Frontal cortex (tissue), 4 donors: ENCODE results near the gene PEAK1. TPM values are rescaled to one million over a fixed set of nuclear protein-coding genes. Genes with fewer than 3 reads are reported as not detected.
"Not testable (repeated sequence)": the region's sequence is repeated elsewhere in the genome, so short reads cannot be mapped to it uniquely, and the experiment has no call there.

Experiments used
- DNase-seq, 2 donors: peaks; one replicate each; pipeline ENCODE4 v3.0.0; 2012; ENCODE audit warnings: low spot score in 2 of 2
- FAIRE-seq: peaks from 2 replicates; lab custom pipeline; 2012; peaks lifted over from hg19 to GRCh38; lab: Jason Lieb, UNC
- total RNA-seq: library from RNA; depleted of rRNA; stranded (reverse); fragments of >200 nt; gene quantifications from one replicate; pipeline ENCODE4 v1.2.3, GENCODE V29; 2014
- donor health status: control.
- donor health status: control.
- donor health status: control.

Gene PEAK1
- total RNA-seq, 1 donor from 2014 or later: 15.9 TPM

- FAIRE-seq (no peak), DNase-seq (no peak)
Measured at GRCh38 chr15:77425104-77425503, 5.2 kb upstream of the PEAK1 start.

- FAIRE-seq (no peak), DNase-seq (no peak)
Measured at GRCh38 chr15:77421370-77421700, 1.4 kb upstream of the PEAK1 start.

GRCh38 chr15:77420610-77421369 lies 886 bp upstream of the PEAK1 start, which contains the start of gene HMG20A:
Gene HMG20A, plus strand, starts transcription at chr15:77420888. Its CDS starts 37,520 bp downstream, at chr15:77458408.
- DNase-seq (peak; percentile 36 to 43), FAIRE-seq (no peak)

DNA sequence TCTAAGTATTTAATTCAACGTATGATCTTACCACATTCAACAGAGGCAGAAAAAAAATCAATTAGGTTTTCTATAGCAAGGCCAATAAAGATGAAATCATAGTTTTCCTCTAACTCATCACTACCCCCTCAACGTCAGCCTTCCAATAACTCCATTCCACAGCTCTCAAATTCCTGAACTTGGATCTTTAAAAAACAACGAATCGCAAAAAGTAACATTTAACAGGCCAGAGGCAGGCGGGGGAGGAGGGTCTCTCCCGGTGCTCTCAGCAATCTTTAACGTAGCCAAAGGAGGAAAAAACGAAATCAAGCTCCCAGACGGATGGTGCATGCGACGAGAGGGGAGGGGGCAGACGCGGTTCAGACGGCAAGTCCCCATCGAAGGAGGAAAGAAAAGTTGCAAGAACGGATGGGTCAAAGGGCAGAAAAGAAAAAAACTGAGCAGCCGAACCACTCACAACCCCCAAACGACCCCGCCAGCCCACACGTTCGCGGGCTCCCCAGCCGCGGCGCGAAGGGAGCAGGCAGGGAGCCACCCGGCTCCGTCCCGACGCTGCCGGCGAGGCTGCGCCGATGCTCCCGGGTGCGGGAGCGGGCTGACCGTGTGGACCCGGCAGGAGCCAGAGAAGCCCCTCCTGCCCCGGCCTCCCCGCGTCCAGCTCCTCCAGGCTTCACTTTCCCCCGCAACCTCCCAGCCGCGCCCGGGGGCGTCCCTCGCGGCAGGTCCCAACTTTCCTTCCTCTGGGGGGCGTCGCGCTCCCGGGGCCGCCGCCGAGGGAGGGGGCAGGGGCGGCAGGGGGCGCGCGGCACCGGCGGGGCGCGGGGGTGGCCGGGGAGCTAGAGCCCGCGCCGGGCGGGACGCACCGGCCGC lies 703 bp downstream of the PEAK1 start:
- DNase-seq: peak; percentile 55 to 71
- no peak for FAIRE-seq

- DNase-seq: no peak
- FAIRE-seq: no peak
Measured at GRCh38 chr15:77418391-77418965, 1.4 kb downstream of the PEAK1 start.

DNA sequence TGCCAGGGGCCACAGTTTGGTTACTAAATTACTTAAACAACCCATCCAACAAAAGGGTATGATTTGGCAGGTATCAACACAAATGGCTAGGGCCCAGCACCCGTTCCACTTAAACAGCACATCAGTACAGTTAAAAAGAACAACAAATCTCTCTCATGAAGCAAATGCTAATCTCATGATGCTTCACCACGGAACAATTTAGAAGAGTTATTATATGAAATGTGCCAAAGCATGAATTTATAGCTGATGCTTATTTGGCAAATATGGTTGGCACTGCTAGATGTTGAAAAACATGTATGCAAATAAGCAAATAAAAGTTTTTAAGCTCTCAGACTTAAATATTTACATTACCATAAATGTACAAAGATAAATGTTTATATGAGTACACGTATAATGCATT lies 2.3 kb downstream of the PEAK1 start:
- DNase-seq (no peak), FAIRE-seq (no peak)

- no peak for DNase-seq
- FAIRE-seq: no peak
Measured at GRCh38 chr15:77416954-77417353, 3.0 kb downstream of the PEAK1 start.

- FAIRE-seq (no peak), DNase-seq (no peak)
Measured at GRCh38 chr15:77416148-77416455, 3.8 kb downstream of the PEAK1 start.

DNA sequence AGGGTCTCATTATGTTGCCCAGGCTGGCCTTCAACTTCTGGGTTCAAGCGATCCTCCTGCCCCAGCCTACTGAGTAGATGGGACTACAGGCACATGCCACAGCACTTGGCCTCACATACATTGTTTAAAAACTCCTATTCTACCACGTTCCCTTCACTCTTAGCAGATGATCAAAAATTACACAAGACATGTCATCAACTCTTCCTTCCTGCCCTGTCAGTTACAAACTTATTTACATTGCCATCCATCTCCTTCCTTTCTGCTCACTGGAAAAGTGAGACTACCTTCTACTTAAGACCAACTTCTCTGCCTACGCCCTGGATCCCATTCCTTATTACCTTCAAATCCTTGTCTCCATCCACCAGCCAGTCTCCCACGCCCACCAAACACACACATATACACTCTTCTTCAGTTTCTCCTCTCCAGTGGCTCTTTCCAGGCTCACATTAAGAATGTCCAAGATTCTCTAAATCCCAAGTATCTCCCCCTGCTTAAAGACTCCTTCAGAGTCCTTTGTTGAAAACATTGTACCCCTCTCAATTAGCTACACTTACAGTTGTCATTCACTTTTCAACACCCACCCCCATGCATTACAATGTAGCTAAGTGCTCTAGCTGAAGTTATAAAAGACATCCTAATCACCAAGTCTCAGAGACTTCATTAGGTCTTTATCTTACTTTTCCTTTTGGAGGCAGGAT lies 4.3 kb downstream of the PEAK1 start:
- FAIRE-seq (no peak), DNase-seq (no peak)

DNA sequence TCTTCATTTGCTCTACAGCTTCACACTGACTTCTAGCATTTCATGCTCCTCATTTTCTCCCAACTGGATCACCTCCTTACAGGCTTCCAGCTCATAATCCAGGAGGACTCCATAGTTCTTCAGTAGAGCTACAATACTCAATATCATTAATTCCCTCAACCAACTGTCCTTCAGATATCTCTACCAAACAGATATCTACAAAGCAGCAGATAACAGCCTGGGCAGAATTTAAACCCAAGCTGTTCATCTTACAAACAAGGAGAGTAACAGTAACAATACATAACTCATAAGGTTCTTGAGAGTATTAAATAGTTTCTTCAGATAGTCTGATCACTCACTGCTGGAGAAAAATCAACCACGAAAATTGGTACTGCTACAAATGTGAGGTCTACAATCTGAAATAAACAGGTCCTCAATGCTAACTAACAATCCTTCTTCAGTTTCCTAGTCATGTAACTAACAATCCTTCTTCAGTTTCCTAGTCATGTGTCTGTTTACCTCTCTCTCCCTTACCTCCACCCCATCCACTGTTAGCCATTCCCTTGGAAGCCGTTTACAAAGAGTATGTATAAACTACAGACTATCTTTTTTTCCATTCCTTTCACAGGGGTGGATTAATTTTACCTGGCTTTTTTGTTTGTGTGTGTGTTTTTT lies 5.0 kb downstream of the PEAK1 start:
- DNase-seq (no peak), FAIRE-seq (no peak)

DNA sequence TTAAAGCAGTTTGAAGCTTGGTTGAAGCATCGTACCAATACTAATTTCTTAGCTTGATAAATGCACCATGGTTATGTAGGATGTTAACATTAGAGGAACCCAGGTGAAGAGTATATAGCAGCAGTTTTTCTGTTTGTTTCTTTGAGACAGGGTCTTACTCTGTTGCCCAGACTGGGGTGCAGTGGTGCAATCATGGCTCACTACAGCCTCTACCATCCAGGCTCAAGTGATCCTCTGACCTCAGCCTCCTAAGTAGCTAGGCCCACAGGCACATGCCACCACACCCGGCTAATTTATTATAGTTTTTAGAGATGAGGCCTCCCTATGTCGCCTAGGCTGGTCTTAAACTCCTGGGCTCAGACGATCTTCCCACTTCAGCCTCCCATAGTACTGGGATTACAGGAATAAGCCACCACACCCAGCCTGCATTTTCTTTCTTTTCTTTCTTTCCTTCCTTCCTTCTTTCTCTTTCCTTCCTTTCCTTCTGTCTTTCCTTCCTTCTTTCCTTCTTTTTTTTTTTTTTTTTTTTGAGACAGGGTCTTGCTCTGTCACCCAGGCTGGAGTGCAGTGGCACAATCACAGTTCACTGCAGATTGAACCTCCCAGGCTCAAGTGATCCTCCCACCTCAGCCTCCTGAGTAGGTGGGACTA lies 6.1 kb downstream of the PEAK1 start:
- FAIRE-seq: no peak
- DNase-seq: no peak

- FAIRE-seq (no peak), DNase-seq (no peak)
Measured at GRCh38 chr15:77412972-77413698, 6.8 kb downstream of the PEAK1 start.

GRCh38 chr15:77411619-77411976 lies 8.3 kb downstream of the PEAK1 start:
- no peak for DNase-seq
- FAIRE-seq: no peak

DNA sequence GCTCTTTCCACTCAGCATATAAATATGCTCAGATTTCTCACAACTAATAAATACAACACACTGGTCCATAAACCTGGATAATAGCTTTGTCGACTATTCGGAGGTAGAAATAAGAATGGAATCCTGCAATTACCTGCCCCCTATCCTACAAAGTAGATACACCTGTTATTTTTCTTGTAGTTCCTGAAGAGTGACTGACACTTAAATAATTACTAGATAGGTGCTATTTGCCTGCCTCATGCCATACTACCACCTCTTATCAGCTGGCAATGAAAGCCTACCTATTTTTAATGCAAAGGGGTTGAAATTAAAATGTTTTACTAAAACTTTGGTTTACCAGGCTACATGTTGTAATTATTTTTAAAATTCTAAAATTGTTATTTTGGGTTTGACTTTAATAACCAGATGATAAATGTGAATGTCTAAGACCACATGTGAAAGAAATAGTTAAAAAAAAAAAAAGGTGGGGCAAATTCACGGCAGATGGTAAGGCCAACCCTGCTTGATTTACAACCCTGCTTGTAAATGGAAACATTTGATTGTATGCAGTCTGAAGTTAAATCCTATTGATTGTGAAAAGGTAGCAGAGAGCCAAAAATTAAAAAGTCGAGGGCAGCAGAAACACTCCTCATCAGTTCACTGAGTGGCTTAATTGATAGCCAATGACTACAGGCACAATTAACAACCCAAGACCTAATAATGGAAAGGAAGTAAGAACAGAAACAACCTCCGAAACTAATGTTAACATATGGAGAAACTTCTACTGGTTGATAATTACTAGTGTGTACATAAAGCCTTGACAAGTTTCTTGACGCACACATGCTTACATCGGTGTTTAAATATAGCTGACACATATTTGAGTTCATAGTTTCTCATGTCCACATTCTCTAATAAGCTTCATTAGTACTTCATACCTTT lies 8.9 kb downstream of the PEAK1 start:
- DNase-seq (no peak), FAIRE-seq (no peak)

DNA sequence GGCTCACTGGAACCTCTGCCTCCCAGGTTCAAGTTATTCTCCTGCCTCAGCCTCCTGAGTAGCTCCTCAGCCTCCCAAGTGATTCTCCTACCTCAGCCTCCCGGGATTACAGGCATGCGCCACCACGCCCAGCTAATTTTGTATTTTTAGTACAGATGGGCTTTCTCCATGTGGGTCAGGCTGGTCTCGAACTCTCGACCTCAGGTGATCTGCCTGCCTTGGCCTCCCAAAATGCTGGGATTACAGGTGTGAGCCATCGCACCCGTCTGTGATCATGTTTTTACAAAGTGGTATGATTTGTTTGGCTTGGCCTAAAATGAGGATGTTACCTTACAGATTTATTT lies 9.8 kb downstream of the PEAK1 start:
- FAIRE-seq, DNase-seq: not testable (repeated sequence)

DNA sequence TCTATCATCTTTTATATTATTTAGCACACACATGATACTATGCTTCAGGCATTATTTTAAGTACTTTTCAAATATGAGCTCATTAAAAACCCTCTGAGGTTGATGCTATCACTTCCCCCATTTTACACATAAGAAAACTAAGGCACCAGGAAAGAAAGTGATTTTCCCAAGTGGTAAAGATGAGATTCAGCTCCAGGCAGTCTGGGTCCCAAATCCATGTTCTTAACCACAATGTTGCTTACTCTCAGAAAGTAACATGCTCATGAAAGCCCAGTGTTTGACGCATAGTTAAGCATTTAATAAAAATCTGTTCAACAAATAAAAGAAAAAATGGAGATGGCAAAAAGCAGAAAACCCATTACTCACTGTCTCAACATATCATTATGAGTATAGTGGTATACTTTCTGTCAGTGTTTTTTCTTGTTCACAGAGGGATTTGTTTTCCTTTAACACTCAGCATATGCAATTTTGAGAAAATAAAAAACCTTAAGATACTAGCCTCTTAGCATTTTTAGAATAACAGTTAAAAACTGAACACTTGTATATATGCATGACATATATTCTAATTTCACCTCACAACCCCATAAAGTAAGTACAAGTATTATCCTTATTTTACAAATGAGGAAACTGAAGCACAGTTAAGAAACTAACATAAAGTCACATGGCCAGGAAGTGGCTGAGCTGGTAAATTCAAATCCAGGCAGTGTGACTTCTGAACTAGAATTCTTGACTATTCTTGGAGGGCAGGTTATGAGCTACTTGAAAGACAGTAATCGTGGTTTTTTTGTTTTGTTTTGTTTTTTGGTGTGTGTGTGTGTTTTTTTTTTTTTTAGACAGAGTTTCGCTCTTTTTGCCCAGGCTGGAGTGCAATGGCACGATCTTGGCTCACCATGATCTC lies 10.4 kb downstream of the PEAK1 start:
- FAIRE-seq: no peak
- DNase-seq: no peak

- FAIRE-seq (no peak), DNase-seq (no peak)
Measured at GRCh38 chr15:77406846-77407245, 13.1 kb downstream of the PEAK1 start.
